HG02623 (cell line): Measurements from ENCODE around the gene EML4.
"Not testable (repeated sequence)": the region's sequence is repeated elsewhere in the genome, so short reads cannot be mapped to it uniquely, and the experiment has no call there.

Experiments
- ATAC-seq: cut with Tn5 transposase; IDR thresholded peaks from one replicate; pipeline ENCODE4 v1.9.1; 2021; ENCODE audit warnings: moderate library complexity; ENCODE audit not compliant: unreplicated experiment

The EML4 gene

GRCh38 chr2:42371611-42372473, 202.7 kb downstream of the EML4 start:
- ATAC-seq, result no peak

GRCh38 chr2:42372474-42373200, 203.5 kb downstream of the EML4 start:
- no peak for ATAC-seq

- no peak for ATAC-seq
Observed at GRCh38 chr2:42376758-42377157, 207.6 kb downstream of the EML4 start.

- ATAC-seq, result no peak
Observed at GRCh38 chr2:42378415-42378814, 209.3 kb downstream of the EML4 start.

- ATAC-seq, result not testable (repeated sequence)
Observed at GRCh38 chr2:42380026-42380425, 210.9 kb downstream of the EML4 start.

GRCh38 chr2:42382144-42382543, 213.0 kb downstream of the EML4 start:
- ATAC-seq, result no peak
